GM19468 (cell line): ENCODE results near the gene PAQR7.

Experiments used
- ATAC-seq: cut with Tn5 transposase; IDR thresholded peaks from one replicate; pipeline ENCODE4 v1.9.1; 2021; ENCODE audit warnings: mild to moderate bottlenecking, moderate library complexity, moderate number of reproducible peaks; ENCODE audit not compliant: unreplicated experiment; ENCODE audit errors: extremely low read depth

The PAQR7 gene

GRCh38 chr1:25820247-25821111 lies 55.0 kb downstream of the PAQR7 start:
- peak; percentile 38 for ATAC-seq

DNA sequence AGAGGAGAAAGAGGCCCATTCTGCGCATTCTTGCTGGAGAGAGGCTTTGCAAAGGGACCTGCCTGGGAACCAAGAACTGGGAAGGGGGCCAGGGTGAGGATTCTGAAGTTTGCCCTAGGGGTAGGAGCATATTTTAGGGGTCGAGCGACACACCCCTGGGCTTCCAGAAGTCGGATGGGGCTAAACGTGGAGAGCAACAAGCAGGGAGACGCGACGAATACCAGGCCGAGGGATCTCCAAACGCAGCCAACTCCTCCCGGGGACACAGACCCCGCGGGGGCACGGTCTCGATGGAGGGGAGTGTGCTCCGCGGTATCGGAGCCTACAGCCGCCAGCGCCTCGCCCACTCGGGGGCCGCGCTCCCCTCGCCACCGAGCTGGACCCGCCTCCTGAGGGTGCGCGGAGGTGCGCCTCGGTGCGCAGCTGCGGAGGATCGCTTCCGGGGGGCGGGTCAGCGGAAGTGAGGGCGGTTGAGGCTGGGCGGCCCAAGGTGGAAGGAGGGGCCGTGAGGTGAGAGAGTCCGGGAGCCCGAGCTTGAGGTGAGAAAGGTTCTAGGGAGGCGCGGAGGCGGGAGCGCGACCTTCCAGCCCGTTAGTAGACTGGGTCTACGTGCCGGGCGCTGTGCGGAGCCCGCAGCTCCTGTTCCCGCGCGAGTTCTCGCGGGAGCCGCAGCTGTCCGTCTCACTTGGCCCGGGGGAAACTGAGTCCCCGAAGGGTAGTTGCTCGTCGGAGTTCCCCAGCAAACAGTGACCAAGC lies 55.8 kb downstream of the PAQR7 start, which contains the start of gene MTFR1L:
Gene MTFR1L (plus strand): TSS at position 464 of the 756 bp plus-strand sequence. CDS start 3,151 bp downstream, outside the sequence.
- ATAC-seq: peak; percentile 28

- ATAC-seq: no peak
These were observed 56.9 kb downstream of the PAQR7 start for GRCh38 chr1:25818569-25818968.

- no peak for ATAC-seq
These were observed 57.5 kb downstream of the PAQR7 start for GRCh38 chr1:25817840-25818501.

DNA sequence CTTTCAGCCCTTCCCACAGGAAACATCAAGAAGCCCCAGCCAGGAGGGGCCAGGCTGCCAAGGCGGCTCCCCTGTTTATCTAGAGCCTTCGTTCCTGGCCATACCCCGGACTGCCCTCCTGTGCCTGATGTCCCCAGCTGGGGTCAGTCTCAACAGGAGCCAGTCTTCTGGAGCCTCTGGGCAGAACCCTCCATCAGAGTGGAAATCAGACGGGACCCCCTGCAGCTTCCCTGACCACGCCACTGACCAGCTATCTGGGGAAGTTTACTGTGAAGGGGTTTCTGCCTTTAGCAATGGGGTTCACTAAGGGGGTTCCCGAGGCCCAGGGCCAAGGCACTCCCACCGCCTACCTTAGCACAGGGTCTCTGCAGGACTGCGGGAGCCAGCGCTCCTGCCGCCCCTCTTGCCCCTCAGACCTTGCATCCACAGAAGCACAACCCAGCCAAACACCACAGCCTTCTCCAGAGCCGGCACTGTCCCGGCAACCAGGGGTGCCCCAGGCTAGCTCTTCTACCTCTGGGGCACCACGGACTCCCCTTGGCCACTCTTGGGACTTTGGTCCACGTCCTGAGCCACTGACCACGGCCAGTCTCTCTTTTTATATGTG lies 59.3 kb downstream of the PAQR7 start:
- ATAC-seq: no peak

DNA sequence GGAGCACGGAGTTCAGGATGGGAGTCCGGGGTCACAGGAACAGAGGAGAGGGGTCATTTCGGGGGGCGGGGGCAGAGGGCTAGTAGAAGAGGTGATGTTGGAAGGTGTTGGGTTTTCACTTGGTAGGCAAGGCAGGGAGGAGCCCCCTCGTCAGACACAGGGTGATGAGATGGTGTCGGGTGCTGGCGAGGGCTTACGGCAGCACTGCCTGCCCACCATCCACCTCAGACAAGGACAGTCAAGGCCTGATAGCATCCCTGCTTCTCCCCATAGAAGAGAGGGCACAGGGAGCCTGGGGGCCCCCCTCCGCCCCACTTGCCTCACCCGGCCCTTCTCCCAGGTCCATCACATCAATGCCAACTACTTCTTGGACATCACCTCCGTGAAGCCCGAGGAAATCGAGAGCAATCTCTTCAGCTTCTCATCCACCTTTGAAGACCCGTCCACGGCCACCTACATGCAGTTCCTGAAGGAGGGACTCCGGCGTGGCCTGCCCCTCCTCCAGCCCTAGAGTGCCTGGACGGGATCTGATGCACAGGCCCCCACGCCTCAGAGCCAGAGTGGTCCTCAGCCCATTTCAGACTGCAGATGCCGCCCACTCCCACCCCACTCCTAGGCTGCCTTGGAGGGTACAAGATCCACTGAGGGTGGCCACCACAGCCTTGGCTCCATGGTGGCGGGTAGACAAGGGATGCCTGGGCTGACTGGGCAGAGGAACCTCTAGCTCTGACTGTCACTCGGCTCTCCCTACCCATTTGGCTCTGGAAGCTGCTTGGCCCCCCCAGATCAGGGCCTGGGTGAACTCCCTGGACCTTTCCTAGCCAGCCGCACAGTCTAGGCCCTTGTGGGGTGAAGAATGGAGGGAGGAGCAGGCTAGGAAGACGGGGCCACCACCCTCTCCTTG lies 60.0 kb downstream of the PAQR7 start:
- no peak for ATAC-seq

DNA sequence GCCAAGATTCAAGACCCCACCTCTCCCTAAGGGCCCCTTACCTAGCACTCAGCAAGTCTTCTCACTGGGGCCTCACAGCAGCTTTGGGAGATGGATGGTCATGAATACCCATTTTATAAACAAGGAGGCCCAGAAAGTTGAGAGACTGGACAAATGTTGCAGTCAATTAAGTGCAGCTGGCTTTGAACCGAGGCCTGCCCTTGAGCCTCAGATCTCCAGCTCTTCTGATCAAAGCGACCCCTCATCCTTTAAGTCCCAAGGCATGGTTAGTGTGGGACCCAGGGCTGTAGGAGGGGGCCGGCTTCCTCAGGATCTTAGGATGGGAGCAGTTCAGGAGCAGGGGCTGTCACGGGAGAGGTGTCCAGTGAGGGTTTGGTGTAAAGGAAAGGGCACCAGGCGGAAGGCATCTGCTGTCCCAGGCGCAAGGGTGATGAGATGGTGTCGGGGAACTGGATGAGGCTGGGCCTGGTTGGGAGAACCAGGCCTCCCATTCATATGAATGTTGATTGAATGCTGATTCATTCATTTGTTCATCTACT lies 60.9 kb downstream of the PAQR7 start:
- no peak for ATAC-seq

DNA sequence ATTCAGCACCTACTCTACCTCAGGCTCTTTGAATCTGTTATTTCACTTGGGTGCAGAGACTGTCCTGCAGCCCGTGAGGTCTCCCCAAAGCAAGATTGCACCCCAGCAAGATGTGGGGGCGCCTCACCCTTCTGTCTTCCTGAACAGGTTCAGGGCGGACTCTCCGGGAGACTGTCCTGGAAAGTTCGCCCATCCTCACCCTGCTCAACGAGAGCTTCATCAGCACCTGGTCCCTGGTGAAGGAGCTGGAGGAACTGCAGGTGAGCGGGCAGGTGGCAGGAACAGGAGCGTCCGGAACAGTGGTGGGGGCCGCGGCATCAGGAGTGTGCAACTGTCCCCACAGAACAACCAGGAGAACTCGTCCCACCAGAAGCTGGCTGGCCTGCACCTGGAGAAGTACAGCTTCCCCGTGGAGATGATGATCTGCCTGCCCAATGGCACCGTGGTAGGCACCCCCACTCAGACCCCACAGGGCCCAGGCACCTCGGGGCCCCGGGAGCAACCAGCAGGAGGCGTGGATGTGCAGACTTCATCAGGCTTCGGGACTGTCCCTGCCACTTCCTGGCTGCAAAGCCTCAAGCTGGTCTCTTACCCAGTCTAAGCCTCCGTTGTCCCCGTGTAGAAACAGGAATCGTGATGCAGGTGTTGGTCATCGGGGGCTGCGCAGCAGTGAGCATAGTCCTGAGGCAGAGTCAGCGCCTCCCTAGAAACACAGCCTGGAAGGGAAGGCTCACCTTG lies 61.6 kb downstream of the PAQR7 start:
- no peak for ATAC-seq

- no peak for ATAC-seq
These were observed 62.3 kb downstream of the PAQR7 start for GRCh38 chr1:25813071-25813733.
